Brain pericyte (primary cell): Measurements from ENCODE around the gene ACSS1.

Experiments
- DNase-seq: peaks from one replicate; pipeline ENCODE4 v3.0.0-alpha.2; 2012; ENCODE audit warnings: low read depth, low spot score

Gene ACSS1

DNA sequence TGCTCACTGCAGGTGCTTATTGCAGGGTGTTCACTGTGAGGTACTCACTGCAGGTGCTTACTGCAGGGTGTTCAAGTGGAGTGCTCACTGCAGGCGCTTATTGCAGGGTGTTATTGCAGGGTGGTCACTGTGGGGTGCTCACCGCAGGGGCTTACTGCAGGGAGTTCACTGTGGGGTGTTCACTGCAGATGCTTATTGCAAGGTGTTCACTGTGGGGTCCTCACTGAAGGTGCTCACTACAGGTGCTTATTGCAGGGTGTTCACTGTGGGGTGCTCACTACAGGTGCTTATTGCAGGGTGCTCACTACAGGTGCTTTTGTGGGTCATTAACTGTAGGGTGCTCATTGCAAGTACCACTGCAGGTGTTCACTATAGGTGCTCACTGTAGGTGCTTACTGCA is 85.6 kb downstream of the ACSS1 start:
- no peak for DNase-seq

DNA sequence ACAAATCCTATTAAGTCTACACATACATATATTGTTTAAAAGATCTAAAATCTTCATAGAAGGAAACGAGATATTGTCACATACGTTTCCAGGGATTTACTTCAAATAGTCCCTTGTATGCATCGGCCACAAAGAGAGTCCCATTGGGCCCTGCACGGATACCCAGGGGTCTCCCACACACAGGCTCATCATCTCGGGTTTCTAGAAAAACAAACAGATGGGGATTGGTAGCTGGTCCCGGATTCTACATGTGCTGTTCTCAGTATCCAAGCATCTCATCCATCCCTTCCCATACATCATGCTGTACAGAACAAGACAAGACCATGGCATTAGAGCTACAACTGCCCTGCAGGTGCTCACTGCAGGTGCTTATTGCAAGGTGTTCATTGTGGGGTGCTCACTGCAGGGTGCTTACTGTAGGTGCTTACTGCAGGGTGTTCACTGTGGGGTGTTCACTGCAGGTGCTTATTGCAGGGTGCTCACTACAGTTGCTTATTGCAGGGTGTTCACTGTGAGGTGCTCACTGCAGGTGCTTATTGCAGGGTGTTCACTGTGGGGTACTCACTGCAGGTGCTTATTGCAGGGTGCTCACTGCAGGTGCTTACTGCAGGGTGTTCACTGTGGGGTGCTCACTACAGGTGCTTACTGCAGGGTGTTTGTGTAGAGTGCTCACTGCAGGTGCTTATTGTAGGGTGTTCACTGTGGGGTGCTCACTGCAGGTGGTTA is 86.4 kb downstream of the ACSS1 start:
- DNase-seq: no peak

DNA sequence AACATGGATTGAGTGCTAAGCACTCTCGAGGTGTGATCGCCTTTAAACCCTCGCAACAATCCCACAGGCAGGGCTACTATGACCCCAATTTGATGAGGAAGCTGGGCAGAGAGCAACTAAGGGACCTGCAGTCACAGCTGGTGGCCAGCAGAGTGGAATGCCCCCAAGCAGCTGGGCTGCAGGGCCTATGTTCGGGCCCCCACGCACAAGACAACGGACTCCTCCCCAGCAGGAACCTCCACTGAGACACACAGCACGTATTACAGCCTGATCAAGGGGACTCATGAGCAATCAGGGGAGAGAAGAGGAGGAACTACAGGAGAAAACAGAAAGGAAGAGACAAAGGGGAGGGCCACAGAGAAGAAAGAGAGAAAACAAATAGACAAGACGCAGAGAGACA is 87.2 kb downstream of the ACSS1 start:
- no peak for DNase-seq

DNA sequence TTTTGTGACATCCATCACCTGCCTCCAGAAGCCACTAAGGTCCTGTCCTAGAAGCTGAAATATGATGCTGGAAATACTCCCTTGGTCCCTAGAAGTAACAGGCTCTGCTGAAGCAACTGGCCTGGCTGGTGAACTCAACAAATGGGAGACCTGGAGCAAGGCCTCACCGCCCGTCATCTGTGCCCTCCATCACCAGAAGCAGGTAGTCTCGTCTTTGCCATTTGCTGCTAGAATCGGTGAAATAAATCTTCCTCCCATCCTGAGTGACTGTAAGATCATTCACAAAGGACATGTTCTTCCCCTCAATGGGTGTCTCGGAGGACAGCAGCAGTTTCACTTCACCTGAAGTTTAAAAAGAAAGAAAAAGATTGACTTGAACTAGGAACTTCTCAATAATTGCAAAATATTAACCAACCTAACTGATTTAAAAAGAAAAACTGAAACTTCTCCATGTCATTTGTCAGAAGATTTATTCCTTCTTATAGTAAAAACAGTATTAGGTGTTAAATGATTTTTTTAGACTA is 87.8 kb downstream of the ACSS1 start:
- DNase-seq: no peak

DNA sequence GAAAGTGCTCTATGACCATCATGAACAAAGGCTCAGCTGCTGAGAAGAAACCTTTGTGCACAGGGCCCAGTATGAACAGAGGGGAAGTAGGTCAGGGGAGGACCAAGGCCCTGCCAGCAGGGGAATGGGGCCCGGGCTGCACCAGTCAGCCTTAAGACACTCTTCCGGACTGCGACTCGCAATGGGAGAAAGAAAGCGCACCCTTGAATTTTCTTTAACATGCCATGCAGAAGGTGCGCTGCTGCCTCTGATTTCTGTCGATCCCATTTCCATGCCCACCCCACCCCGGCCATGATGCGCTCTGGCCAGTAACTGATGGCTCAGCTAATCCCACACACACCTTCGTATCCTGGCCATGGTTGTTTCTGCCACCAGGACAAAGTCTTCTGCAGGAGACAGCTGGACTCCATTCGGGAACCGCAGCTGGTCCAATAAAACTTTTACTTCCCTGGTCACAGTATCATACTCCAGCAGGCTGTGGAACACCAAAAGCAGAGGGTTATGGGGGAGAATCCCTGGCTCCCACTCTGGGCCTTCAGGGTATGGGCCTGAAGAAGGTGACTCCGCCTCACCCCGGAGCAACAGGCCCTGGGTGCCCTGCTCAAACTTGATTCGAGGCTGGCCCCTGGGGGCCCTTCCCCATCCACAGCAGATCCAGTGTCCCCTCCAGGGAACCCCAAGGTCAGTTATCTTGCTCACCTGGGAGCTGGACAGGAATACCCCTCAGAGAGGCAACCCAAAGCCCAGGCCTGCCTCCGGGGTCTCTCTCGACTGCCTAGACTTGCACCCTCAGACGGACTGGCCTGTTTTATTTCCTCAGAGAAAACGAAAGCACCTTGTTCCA is 88.5 kb downstream of the ACSS1 start:
- DNase-seq: no peak

DNA sequence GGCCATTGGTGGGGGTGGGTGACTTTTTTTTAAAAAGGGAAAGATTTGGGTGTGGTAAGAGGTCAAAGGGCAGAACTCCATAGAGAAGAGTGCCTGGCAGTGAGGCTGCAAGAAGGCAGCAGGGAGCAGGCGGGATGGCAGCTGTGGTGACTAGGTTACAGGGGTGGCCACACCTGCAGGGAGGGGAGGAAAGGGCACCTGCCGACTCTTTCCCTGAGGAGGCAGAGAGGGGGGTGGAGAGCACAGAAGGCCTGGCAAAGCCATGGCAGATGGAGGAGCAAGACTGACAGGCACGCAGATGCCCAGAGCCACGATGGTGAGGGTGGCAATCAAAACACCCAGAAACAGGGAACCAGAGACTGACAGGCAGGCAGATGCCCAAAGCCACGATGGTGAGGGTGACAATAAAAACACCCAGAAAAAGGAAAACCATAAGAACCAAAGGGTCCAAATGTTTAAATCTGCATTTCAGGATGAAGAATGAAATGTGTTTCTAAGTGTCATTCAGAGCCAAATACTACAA is 89.6 kb downstream of the ACSS1 start:
- DNase-seq: no peak

DNA sequence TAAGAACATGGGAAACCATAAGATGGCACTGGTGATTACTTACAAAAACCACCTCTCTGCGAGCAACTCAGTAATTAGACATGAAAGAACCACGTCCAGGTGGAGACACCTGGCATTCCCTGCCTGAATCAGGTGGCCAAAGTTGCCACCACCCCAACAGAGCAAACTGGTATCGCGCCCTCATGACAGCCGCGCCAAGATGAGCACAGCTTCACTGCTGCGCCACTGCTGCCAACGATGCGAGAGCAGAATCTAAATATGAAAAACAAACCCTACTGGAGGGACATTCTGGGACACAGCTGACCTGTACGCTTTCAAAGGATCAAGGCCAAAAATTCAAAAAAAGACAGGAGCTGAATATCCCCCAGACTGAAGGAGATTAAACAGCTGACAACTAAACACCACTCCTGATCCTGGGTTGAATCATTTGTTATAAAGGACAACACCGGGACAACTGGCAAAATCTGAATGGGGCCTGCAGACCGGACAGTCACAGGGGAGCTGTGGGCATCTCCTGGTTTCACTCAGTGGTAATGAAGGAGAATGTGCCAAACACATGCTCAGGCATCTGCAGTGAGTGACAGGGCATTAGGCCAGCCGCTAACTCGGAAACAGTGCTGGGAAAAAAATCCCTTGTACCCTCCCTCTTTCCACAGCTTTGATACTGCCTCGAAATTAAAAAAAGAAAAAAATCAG is 91.5 kb downstream of the ACSS1 start:
- no peak for DNase-seq

DNA sequence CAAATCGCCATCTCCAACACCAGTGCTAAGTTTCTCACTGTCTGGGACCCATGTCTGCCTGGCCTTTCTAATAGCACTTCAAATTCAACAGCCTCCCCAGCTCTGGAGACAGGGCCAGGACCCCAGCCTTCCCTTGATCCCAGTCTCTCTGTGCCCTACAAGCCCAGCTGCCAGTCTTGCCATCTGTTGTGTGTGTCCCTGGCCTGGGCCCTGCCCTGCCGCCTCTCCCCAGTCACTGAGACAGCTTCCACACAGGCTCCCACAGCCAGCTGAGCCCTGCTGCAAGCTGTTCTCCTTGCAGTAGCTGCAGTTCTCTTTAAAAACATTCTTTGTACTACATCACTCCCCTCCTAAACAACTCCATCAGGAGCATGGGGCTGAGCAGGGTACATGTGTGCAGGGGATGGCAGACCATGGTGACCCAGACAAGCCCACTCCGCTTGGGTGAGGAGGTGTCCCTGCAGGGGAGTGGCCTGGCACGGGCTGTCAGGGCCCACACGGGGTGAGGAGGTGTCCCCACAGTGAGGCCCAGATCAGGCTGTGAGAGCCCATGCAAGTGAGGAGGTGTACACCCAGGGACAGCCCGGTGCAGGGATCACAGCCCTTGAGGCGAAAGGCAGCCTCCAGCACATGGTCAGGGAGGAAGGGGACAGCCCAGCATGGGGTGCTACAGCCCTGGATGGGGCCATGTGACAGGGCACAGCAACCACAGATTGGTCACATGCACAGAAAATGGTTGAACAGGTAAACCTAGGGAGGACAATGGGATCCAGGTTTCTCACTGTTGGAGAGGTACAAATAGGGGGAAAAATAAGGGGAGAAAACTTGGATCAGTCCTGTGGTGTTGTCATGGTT is 92.6 kb downstream of the ACSS1 start:
- DNase-seq: no peak

DNA sequence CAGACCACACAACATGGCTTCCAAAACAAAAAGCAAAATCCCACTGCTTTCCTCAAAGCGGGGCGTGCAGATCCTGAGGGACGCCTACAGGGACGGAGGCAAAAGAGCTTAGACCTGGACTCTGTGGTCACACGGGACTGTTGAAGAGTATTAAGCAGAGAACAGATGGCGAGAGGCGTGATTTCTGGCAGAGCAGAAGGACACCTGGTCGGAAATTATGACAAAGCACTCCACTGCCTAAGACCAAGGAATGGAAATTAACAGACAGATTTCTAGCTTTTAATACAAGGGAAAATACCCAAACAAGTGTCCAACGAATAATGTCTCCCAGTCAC is 93.5 kb downstream of the ACSS1 start:
- no peak for DNase-seq

DNA sequence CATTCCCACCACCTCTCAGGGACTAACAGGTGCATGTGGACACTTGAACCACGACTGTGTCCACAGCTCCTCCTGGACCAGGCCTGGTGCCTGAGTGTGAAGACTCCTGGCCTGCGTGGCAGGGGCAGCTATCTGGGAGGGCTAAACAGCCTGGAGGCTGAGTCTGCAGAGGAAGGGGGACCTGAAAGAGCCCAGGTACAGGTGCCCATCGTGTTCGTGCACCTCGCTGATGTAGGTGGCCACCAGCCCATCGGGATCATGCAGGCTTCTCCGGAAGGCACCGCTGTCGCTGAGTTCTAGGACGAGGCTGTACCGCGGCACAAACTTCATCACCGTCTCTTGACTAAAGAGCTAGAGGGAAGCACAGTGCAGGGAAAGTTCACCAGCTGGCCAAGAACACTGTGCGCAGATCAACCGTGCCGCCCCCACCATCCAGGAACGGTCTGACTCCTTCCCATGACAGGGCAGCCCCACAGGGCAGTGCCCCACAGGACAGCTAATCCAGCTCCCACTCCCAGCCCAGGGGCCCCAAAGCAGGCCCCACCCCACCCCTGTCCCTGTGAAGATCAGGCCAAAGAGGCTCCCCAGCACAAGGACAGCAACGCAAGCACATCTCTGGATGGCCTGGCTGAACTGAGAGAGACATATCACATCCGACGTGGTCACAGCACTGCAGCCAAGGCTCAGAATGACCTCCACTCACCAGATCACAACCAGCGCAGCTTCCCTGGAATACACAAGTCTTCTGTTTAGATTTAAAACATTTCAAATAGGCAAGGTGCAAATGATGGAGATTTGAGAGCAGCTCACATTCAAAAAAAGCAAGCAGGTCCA is 94.0 kb downstream of the ACSS1 start:
- no peak for DNase-seq

DNA sequence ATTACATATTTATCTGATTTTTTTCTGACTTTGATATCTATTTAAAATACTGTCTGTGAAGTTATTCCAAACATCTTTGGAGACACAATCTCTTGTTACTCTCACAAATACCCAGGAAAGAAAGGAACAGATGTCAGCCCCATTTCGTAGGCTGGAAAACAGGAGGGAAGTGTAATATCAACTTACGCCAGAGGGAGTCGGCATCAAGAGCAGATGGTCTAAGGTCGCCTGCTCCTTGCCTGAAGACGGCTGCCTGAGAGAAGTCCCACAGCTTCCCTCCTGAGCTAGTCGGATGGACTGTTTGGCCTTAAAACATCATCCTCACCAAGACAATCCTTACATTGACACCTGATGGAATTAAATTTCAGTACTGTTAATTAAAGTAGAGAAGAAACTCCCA is 95.4 kb downstream of the ACSS1 start:
- no peak for DNase-seq

DNA sequence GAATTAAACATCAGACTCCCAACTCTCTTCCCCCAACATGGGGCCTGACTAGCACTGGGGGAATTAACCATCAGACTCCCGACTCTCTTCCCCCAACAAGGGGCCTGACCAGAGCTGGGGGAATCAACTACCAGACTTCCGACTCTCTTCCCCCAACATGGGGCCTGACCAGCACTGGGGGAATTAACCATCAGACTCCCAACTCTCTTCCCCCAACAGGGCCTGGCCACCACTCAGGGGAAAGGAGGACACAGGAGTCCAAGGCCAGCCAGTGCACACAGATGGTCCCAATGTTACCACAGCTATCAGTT is 95.8 kb downstream of the ACSS1 start:
- no peak for DNase-seq

DNA sequence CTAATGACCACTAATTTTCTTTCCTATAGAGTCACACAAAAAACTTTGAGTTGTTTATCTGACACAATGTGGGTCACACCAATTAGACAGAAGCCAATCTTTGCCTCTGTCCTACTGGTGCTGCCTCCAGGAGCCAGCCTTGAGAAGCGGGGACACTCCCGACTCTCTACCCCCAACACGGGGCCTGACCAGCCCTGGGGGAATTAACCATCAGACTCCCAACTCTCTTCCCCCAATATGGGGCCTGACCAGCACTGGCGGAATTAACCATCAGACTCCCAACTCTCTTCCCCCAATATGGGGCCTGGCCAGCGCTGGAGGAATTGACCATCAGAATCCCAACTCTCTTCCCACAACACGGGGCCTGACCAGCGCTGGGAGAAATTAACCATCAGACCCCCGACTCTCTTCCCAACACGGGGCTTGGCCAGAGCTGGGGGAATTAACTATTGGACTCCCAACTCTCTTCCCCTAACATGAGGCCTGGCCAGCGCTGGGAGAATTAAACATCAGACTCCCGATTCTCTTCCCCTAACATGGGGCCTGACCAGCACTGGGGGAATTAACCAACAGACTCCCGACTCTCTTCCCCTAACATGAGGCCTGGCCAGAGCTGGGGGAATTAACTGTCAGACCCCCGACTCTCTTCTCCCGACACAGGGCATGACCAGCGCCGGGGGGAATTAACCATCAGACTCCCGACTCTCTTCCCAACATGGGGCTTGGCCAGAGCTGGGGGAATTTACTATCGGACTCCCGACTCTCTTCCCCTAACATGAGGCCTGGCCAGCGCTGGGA is 96.4 kb downstream of the ACSS1 start:
- DNase-seq: no peak

DNA sequence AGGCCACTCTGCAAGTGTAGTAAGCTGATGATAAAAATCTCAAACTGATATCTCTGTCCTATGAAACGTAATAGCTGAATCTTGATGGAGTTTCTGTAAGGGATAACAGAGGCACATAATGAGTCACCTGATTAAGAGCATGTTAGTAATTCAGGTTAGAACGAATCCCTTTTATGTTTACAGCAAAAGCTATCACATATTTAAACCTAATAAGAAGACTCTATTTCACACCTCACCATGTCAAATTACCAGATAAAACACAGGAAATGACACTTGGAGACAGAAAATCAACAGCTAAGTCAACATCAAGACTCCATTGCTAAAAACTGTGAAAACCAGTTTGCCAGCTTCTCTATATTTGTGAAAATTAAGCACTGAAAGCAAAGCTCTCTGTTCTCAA is 97.1 kb downstream of the ACSS1 start:
- no peak for DNase-seq

DNA sequence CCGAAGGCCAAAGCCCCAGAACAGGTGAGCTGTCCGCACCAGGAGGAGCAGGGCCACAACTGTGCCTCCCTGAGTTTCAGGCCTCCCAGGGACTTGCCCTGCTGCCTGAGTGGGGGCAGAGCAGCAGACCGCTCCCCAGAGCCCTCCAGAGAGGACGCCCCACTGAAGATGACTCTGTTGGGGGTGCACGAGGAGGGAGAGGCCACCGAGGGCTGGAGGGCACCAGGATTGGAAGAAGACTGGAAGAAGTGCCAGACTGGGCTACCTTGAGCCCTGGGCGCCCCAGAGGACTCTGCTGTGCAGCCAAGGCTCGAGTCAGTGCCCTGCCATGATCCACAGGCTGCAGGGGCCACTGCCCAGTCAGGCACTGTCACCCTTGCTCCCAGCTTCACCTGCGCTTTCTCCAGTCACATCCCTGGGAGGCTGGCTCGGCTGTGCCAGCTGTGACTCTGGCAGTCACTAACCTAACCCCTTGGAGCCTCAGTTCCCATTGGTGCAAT is 97.6 kb downstream of the ACSS1 start:
- no peak for DNase-seq

DNA sequence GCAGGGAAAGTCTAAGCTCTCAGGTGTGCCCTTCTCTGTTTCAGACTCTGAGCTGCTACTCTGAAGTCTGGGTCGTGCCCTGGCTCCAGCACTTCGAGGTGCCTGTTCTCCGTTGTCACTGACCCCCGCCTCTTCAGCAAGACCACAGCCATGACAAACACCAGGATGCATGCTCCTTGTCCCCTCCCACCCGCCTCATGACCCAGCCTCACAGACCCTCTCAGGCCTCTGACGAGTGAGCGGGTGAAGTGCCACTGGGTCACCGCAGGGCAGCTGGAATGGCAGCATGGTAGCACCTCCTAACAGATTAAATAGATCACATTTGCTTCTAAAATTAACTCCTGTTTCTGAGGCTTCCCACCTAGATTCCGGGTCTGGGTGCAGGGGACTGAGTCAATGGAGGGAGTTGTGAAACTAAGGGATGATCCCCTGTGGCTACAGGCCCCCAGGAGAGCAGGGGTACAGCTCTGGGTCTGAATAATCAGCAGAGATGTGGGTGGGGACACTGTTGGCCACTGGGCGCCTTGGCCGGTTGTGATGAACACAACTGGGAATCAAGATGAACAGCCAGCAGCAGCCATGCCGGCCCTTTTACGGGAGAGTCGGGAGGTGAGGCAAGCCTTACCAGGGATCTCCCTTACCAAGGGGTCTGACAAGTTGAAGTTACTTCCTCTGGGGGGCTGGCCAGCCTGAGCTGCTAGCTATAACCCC is 98.2 kb downstream of the ACSS1 start:
- no peak for DNase-seq

DNA sequence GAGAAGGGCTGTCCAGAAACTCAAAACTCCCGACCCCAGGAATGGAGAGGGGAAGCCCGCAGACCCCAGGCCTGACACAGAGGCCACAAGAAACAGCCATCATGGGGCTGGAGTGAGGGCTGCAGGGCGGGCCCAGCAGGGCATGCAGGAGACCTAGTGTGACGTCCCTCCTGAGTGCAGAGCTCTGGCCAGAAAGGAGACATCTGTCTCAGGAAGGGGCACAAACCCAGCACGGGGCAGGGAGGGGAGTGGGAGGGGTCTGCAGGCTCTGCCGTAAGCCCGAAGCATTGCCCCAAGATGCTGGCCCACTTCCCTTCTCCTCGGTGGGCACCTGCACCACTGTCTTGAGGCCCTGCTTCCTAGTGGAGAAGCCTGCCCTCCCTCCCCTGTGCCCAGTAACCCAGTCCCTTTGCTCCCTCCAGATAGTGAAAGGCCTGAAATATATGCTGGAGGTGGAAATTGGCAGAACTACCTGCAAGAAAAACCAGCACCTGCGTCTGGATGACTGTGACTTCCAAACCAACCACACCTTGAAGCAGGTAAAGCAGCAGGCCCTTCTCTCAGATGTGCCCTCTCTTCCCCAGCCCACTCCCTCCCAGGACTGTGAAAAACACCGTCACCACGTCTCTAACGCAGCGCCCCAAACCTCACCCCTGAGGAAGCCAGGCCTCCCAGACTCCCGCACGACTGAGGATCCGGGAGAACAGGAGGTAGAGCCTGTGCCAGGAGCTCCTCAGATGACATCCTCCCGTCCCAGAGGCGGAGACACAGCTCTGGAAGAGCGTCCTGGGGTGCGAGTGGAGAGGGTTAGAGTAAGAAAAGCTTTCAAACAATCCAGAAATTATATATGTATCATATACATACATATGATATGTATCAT is 99.2 kb downstream of the ACSS1 start:
- no peak for DNase-seq
